ENCODE data around the gene FLT3. TPM values are rescaled to one million over a fixed set of nuclear protein-coding genes. Genes with fewer than 3 reads are reported as not detected.

FLT3 gene
- polyA plus RNA-seq, 1 of the 3 experiments (the other 2 are of a cell fraction) = not detected

DNA sequence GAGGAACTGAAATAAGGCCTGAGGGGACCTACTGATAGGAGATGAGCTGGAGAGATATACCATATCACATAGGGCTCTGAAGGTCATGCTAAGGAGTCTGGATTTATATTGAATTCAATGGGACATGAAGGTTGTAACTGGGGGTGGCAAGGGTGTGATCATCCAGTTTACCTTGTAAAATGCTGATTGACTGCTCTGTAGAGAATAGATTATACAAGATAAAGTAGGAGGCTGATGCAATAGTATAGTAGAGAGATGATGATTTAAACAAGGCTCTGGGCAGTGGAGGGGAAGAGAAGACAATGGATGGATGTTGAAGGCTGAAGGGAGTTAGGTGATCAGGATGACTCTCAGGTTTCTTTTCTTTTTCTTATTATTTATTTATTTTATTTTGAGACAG, 19.9 kb upstream of the FLT3 start:
- Histone ChIP-seq H3K79me2 (ENCODE audit: insufficient read depth) (no peaks in the 10 kb centered on the region), H3K9ac (no peak overlapping the region), H3F3A (replicated peaks; ENCODE audit: insufficient read depth) (no peaks in the 10 kb centered on the region), H3K27ac (ENCODE audit: low read depth in 2 of 2, low read length in 1 of 2) (no peak overlapping the region), H4K20me1 (ENCODE audit: insufficient read depth) (no peaks in the 10 kb centered on the region), H3K36me3 (replicated peaks in 1 of 2; ENCODE audit: control insufficient read depth in 1 of 2, insufficient read depth in 2 of 2, low read length in 1 of 2) (no peaks in the 10 kb centered on the region), H2AFZ (ENCODE audit: low read depth) (no peak overlapping the region), H3K4me2 (no peak overlapping the region), H3K4me3 (ENCODE audit: low read depth in 2 of 2, low read length in 1 of 2) (no peak overlapping the region), H3K9me2 (no peaks in the 10 kb centered on the region), H3K9me3 (no peaks in the 10 kb centered on the region), H3K27me3 (ENCODE audit: insufficient read depth) (peaks cover 4% of the 10 kb centered on the region; the same call in 1 of the 2 replicates), H3K4me1 (ENCODE audit: control insufficient read depth in 1 of 2, insufficient read depth in 2 of 2, low read depth in 1 of 2, low read length in 1 of 2) (no peaks in the 10 kb centered on the region)
- no peak for DNase-seq
- TF ChIP-seq TEAD4 (IDR thresholded peaks at IDR 0.05; ENCODE audit: borderline replicate concordance, insufficient read depth) = no peak
- TF ChIP-seq FOSL2 (IDR thresholded peaks at IDR 0.05; ENCODE audit: borderline replicate concordance, low read depth) = no peak
- TF ChIP-seq RCOR1 (IDR thresholded peaks at IDR 0.05; ENCODE audit: low read length) = no peak
- no peak for TF ChIP-seq GATA2 (CRISPR knock-in tag; IDR thresholded peaks at IDR 0.05)
- TF ChIP-seq, protein P1, sequence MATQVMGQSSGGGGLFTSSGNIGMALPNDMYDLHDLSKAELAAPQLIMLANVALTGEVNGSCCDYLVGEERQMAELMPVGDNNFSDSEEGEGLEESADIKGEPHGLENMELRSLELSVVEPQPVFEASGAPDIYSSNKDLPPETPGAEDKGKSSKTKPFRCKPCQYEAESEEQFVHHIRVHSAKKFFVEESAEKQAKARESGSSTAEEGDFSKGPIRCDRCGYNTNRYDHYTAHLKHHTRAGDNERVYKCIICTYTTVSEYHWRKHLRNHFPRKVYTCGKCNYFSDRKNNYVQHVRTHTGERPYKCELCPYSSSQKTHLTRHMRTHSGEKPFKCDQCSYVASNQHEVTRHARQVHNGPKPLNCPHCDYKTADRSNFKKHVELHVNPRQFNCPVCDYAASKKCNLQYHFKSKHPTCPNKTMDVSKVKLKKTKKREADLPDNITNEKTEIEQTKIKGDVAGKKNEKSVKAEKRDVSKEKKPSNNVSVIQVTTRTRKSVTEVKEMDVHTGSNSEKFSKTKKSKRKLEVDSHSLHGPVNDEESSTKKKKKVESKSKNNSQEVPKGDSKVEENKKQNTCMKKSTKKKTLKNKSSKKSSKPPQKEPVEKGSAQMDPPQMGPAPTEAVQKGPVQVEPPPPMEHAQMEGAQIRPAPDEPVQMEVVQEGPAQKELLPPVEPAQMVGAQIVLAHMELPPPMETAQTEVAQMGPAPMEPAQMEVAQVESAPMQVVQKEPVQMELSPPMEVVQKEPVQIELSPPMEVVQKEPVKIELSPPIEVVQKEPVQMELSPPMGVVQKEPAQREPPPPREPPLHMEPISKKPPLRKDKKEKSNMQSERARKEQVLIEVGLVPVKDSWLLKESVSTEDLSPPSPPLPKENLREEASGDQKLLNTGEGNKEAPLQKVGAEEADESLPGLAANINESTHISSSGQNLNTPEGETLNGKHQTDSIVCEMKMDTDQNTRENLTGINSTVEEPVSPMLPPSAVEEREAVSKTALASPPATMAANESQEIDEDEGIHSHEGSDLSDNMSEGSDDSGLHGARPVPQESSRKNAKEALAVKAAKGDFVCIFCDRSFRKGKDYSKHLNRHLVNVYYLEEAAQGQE (IDR thresholded peaks at IDR 0.05; ENCODE audit: low read depth, low read length) = no peak
- no peak for TF ChIP-seq RFX5 (IDR thresholded peaks at IDR 0.05; ENCODE audit: low read length)
- TF ChIP-seq, protein P2, sequence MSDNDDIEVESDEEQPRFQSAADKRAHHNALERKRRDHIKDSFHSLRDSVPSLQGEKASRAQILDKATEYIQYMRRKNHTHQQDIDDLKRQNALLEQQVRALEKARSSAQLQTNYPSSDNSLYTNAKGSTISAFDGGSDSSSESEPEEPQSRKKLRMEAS (IDR thresholded peaks at IDR 0.05; ENCODE audit: low read depth) = no peak
- TF ChIP-seq MXI1 (IDR thresholded peaks at IDR 0.05; ENCODE audit: low read depth, low read length) = no peak
- no peak for TF ChIP-seq YY1 (IDR thresholded peaks at IDR 0.05; ENCODE audit: low read depth)
- TF ChIP-seq TAF1 (IDR thresholded peaks at IDR 0.05; ENCODE audit: borderline replicate concordance, low read depth, low read length) = no peak
- TF ChIP-seq EP300 (IDR thresholded peaks at IDR 0.05; ENCODE audit: borderline replicate concordance in 1 of 2, low read depth in 1 of 2, low read length in 1 of 2) = no peak
- TF ChIP-seq TCF12 (IDR thresholded peaks at IDR 0.05) = no peak
- TF ChIP-seq ELF1 (IDR thresholded peaks at IDR 0.05) = no peak
- ChIA-PET CTCF (interaction anchor here (0.7 kb wide), 1 partner anchor 762 kb away, joined by 3 read pairs; no protein-coding TSS in a partner anchor), POLR2A (interaction anchor here (0.7 kb wide), 1 partner anchor 15 kb away, joined by 3 read pairs; no protein-coding TSS in a partner anchor)

DNA sequence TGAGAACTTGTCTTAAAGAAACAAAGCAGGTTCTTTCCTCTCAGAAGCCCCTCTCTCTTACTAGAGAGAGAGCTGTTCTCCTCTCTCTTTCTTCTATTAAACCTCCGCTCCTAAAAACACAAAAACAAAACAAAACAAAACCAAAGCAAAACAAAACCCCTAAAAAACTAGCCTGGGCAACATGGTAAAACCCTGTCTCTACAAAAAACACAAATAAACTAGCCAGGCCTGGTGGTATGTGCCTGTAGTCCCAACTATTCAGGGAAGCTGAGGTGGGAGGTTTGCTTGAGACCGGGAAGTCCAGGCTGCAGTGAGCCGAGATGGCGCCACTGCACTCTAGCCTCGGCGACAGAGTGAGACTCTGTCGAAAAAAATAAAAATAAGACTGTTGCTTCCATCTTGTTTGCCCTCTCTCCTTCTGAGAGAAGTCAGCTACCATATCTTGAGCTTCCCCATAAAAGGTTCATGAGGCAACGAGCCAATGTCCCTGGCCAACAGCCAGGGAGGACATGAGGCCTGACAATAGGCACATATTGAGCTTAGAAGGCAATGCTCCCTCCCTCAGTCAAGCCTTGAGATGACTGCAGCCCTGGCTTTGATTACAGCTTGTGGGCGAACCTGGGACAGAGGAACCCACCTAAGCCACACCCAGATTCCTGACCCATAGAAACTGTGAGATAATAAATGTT, 17.5 kb upstream of the FLT3 start:
- Histone ChIP-seq H3F3A (replicated peaks; ENCODE audit: insufficient read depth) (no peaks in the 10 kb centered on the region), H3K4me3 (ENCODE audit: low read depth in 2 of 2, low read length in 1 of 2) (no peak overlapping the region), H3K27me3 (ENCODE audit: insufficient read depth) (peaks cover 18% of the 10 kb centered on the region; the same call in 1 of the 2 replicates), H3K4me2 (no peak overlapping the region), H3K9me3 (no peaks in the 10 kb centered on the region), H3K79me2 (ENCODE audit: insufficient read depth) (no peaks in the 10 kb centered on the region), H4K20me1 (ENCODE audit: insufficient read depth) (no peaks in the 10 kb centered on the region), H3K36me3 (replicated peaks in 1 of 2; ENCODE audit: control insufficient read depth in 1 of 2, insufficient read depth in 2 of 2, low read length in 1 of 2) (no peaks in the 10 kb centered on the region), H2AFZ (ENCODE audit: low read depth) (no peak overlapping the region), H3K9ac (no peak overlapping the region), H3K9me2 (no peaks in the 10 kb centered on the region), H3K4me1 (ENCODE audit: control insufficient read depth in 1 of 2, insufficient read depth in 2 of 2, low read depth in 1 of 2, low read length in 1 of 2) (no peaks in the 10 kb centered on the region), H3K27ac (ENCODE audit: low read depth in 2 of 2, low read length in 1 of 2) (no peak overlapping the region)
- TF ChIP-seq EP300 (IDR thresholded peaks at IDR 0.05; ENCODE audit: borderline replicate concordance in 1 of 2, low read depth in 1 of 2, low read length in 1 of 2) (no peak), FOXJ3 (CRISPR knock-in tag; IDR thresholded peaks at IDR 0.05) (no peak)
- DNase-seq = no peak
- ChIA-PET POLR2A (no interaction called here), CTCF (interaction anchor here (1.5 kb wide), 1 partner anchor 19 kb away, joined by 7 read pairs; no protein-coding TSS in a partner anchor)
- 48% methylated on average over 8 of the region's 9 CpGs for WGBS (ENCODE audit: low lambda C conversion rate)
